HG02840 (cell line): Measurements from ENCODE around the gene FMN2.
"Not testable (repeated sequence)": the region's sequence is repeated elsewhere in the genome, so short reads cannot be mapped to it uniquely, and the experiment has no call there.

ENCODE experiments used
- ATAC-seq: cut with Tn5 transposase; IDR thresholded peaks from one replicate; pipeline ENCODE4 v1.9.1; 2021; ENCODE audit warnings: mild to moderate bottlenecking, moderate library complexity, moderate number of reproducible peaks; ENCODE audit not compliant: unreplicated experiment, low FRiP score

The FMN2 gene

DNA sequence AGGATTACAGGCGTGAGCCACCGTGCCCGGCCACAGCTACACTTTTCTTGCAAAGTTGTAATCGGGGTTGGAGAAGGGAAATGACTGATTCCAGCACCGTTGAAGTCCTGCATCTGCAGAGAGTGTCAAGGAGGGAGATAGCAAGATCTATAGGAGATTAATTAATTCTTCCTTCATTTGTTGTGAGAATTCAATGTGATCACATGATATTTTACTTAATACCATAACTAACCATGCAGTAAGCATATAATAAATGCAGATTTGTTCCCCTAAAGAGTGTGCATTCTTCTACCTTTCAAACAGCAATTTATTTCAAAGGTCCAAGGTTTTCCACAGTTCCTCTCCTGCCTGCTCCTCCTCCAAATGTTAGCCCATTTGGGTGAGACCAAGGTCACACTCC is 315.7 kb downstream of the FMN2 start:
- no peak for ATAC-seq

GRCh38 chr1:240409615-240410014 is 317.9 kb downstream of the FMN2 start:
- no peak for ATAC-seq

- no peak for ATAC-seq
Measured at GRCh38 chr1:240413732-240414131, 322.0 kb downstream of the FMN2 start.

DNA sequence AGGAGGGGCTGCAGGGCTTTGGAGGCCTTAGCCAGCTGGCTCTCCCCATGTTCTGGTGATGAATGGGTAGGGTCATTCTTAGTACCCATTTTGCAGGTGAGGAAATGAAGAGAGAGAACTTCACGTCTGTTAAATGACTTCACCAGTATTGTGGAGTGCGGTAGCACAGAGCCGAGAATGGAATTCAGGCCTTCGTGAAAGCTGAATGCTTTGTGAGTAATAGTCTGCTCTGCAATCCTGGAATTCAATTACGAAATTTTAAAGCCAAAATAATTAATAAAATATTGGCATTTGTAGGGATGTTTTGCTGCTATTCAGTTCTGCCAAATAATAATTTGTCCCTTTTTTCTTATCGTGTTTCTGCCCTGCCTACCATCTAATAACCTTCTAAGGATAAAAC is 322.6 kb downstream of the FMN2 start:
- ATAC-seq: no peak

- ATAC-seq: not testable (repeated sequence)
Measured at GRCh38 chr1:240415011-240415410, 323.3 kb downstream of the FMN2 start.

- ATAC-seq: no peak
Measured at GRCh38 chr1:240415532-240415931, 323.8 kb downstream of the FMN2 start.

- ATAC-seq: no peak
Measured at GRCh38 chr1:240417317-240417716, 325.6 kb downstream of the FMN2 start.

DNA sequence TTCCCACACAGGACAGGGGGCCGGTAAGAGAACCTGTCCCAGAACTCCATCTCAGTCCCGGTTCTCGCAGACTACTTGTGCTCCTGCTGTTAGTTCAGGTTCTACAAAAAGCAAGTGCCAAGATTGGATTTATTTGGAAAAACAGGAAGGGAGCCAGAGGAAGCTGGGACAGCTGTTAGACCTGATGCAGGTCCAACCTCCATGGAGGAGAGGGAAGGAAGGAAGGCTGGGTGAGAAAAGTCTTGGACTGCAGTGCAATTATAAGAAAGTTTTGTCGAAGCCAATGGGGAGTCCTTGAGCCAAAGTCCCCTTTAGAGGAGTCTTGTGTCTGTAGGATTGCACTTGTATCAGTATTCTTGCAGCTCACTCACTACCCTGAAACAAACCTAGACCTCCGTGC is 329.1 kb downstream of the FMN2 start:
- ATAC-seq: no peak

DNA sequence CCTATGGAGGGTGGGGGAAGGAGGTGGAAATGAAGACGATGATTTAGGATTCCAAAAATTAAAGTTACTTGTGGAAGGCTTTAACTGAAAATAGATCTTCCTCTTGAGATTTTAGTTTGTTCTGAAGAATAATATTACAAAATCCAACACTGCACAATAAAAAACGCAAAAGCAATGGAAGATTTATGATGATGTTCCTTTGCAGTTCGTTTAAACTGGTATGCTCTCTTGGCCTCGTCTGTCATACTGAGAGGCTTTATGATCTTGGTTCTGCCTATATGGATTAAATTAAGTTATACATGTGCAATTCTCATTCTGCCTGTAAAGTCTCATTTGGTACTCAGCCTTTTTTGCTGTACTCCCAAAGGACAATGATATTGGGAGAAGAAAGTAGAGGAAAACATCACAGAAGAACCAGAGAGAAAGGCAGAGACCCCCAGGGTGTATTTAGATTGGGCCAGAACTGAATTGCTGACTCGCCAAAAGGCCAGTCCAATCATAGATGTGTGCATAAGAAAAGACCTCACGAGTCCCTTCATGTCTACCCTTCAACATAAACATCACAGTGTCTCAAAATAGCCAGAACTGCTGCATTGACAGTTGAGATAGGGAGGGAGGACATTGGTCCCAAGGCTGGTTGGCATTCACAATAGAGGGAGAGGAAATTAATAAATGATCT is 331.7 kb downstream of the FMN2 start:
- no peak for ATAC-seq

- no peak for ATAC-seq
Measured at GRCh38 chr1:240424740-240425464, 333.2 kb downstream of the FMN2 start.

DNA sequence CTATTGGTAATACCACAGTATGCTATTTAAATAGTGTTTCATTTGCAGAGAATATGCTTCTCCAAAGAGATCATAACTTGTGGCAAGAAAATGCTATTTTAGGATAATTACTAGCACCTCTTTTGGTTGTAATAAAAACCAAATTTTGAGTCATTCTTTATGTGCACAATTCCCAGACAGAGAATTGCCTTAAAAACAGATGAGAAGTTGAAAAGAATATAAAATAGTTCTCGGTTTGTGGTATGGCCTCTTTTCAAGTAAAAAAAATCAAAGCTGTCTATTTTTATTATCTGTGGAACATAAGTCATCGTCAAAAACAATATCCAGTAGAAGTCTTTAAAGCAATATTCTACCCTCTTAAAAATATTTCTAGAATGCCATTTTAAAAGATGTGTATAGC is 334.4 kb downstream of the FMN2 start:
- ATAC-seq: no peak

GRCh38 chr1:240435996-240436566 is 344.4 kb downstream of the FMN2 start:
- ATAC-seq: no peak

GRCh38 chr1:240441669-240442068 is 350.0 kb downstream of the FMN2 start:
- ATAC-seq: no peak

DNA sequence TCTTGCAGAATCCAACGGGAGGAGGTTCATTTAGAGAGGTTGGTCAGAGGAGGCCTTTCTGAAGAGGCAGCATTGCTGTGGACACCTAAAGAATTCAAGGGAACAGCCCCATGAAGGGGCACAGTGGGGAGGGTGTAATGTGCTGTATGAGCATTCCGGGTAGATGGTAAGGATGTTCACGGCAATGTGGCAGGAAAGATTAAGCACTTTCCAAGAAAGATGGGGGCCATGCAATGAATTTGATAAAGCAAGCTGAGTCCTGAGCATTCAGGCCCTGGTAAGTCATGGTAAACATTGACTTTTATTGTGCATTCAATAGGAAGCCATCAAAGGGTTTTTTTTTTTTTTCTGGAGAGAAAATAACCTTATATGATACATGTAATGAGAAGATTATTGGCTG is 353.7 kb downstream of the FMN2 start:
- no peak for ATAC-seq

- no peak for ATAC-seq
Measured at GRCh38 chr1:240455228-240455821, 363.6 kb downstream of the FMN2 start.

- no peak for ATAC-seq
Measured at GRCh38 chr1:240457203-240457602, 365.5 kb downstream of the FMN2 start.

GRCh38 chr1:240462277-240462676 is 370.6 kb downstream of the FMN2 start:
- ATAC-seq: no peak

- no peak for ATAC-seq
Measured at GRCh38 chr1:240462766-240463395, 371.2 kb downstream of the FMN2 start.

DNA sequence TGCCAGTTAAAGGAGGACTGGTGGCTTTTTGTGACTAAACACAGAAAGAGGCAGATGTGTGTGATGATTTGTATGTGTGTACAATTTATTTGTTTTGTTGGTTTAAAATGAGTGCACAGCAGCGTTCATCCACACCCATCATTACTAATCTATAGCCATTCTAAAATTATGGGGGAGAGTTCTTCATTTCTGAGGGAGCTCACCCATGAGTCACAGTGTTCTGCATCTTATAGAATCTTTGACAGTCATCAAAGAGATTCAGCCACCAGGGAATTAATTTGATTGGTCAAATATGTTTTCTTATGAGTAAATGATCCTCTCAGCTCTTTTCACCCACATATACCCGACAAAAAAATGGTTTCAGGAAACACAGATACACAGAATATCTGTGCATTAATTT is 372.4 kb downstream of the FMN2 start:
- no peak for ATAC-seq

DNA sequence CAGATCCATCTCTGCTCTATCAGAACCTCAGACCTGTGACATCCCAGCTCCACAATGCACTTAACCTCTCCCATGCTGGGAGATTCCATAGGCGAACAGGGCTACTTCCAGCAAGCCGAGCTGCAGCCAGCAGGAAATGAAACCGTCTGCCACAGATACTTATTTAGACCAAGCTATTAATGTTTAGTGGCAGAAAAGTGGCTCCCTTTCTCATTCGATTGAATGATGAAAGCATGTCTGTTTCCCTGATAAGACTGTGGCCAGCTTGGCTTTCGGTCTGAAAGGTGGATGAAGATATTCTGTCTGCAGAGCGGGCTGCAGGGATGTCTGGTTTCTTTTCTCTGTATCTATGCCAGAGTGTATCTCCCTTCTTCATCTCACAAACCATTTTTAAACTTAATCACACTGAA is 373.9 kb downstream of the FMN2 start:
- no peak for ATAC-seq

DNA sequence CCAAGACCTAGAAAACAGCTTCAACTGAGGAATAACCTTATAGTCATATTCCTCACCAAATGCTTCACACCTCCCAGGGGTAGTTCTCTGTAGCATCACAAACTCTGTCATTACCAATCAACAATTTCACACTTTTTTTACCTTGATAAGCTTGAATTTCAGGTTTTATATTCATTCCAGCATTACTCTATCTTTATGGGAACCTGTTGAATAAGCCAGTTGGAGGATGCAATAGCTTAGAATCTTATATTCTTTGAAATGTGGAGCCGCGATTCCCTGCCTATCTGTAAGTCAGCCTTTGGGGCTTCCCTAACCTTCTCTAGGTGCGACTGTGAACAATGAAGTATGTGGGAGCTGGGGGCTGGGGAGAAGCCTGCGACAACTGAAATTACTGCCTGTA is 374.8 kb downstream of the FMN2 start:
- ATAC-seq: no peak
